GM12892 (cell line): ENCODE data around the gene GLB1L3.

ENCODE experiments used
- POLR2A ChIP-seq: IDR thresholded peaks from 2 replicates; pipeline ENCODE4 v1.6.1; 2011; ENCODE audit warnings: low read depth, low read length, control low read depth
- TAF1 ChIP-seq: IDR thresholded peaks from 2 replicates; pipeline ENCODE4 v1.6.1; 2011; ENCODE audit warnings: low read depth, mild to moderate bottlenecking, control low read depth, low read length, borderline replicate concordance

DNA sequence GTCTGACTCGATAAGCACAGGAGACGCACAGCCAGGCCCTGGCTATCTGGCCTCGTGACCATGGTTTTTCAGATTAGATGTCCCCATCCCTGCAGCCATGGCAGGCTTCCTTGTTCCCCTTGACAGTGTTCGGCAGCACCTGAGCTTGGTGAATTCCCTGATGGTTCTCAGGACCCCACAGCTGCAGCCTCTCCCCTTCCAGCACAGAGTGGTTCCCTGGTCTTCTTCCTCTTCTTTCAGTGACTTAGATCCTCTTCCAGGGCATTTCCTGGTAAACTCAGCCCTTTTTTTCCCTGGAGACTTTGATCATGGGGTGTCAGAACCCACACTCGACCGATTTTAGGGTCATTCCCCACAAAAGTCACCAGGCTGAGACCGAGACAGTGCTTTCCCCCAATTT, 14.5 kb downstream of the GLB1L3 start:
- TF ChIP-seq POLR2A (no peak), TAF1 (no peak)
